Peyer's patch (tissue), 4 donors: Measurements from ENCODE around the gene MTIF2. TPM values are rescaled to one million over a fixed set of nuclear protein-coding genes. Genes with fewer than 3 reads are reported as not detected.

Experiments used
- small RNA-seq, 2 donors: library from RNA; depleted of rRNA; stranded (forward); fragments of <200 nt; gene quantifications; one replicate each; pipeline ENCODE3, GENCODE V24; 2016
- total RNA-seq, 4 donors: library from RNA; depleted of rRNA; stranded (reverse); fragments of >200 nt; gene quantifications; one replicate each; pipeline ENCODE4 v1.1.0, GENCODE V29; 2016

The MTIF2 gene
- total RNA-seq, 4 donors from 2014 or later = 31.3 to 46.2 (median 34.6) TPM

Small RNA genes lying within 50 kb of the gene (small RNA-seq; reads per million reads assigned to genes)
- gene RF00019 = 0 reads per million in 2 donors

Other genes with a start within 250 kb of the MTIF2 start
- gene RTN4, start 218.8 kb downstream of the MTIF2 start, total RNA-seq = 100 to 1,000 TPM; 140 to 313 (median 195) TPM
- 10 to 100 TPM in 1 of 4 donors, 1 to 10 TPM in 3; 1.9 to 15.3 (median 8.1) TPM for gene CLHC1, start 36.9 kb downstream of the MTIF2 start, total RNA-seq
- 1,000 to 10,000 TPM in 1 of 4 donors, 100 to 1,000 TPM in 3; 314 to 1,603 (median 586) TPM for gene RPS27A, start 36.5 kb downstream of the MTIF2 start, total RNA-seq
- 10 to 100 TPM in 3 of 4 donors, 1 to 10 TPM in 1; 7.7 to 95.7 (median 16.9) TPM for gene CCDC88A, start 150.6 kb upstream of the MTIF2 start, total RNA-seq